GM21825 (cell line): Measurements from ENCODE around the gene SNX10.

ENCODE experiments used
- ATAC-seq: cut with Tn5 transposase; IDR thresholded peaks from one replicate; pipeline ENCODE4 v1.9.1; 2021; ENCODE audit warnings: mild to moderate bottlenecking, moderate library complexity; ENCODE audit not compliant: unreplicated experiment

The SNX10 gene

DNA sequence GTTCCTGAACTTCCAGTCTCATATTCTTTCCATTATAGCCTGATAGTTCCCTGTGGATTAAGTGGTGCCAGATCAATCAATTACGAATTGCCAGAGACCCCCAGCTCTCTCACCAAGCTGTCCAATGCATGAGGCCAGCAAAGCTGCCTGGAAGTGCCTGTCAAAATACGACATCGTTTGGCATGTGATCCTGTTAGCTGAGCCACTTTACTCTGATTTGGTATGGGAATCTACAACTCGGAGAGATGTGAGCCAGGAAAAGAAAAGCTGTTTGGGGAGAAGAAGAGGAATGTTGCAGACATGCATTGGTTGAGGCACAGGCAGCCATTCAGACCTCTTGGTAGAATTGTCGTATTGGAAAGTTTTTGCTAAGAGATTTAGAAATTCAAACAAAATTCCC lies 3.9 kb downstream of the SNX10 start:
- ATAC-seq, result no peak

DNA sequence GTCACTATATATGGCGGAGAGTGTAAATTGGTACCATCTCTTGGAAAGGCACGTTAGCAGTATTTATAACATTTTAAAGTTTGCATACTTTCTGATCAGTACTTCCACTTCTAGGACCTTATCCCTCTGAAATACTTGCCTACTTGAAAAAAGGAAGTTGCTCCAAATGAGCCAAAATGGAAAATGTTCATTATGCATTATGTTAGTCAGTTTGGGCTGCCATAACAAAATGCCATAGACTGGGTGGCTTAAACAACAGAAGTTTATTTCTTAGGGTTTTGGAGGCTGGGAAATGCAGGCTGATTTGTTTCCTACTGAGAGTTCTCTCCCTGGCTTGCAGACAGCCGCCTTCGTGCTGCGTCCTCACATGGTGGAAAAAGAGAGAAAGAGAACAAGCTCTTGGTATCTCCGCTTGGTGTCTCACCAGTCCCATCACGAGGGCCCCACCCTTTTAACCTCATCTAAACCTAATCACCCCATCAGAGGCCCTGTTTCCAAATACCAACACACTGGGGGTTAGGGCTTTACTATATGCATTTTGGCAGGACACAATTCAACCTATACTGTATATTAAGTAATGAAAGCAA lies 6.9 kb downstream of the SNX10 start:
- no peak for ATAC-seq

DNA sequence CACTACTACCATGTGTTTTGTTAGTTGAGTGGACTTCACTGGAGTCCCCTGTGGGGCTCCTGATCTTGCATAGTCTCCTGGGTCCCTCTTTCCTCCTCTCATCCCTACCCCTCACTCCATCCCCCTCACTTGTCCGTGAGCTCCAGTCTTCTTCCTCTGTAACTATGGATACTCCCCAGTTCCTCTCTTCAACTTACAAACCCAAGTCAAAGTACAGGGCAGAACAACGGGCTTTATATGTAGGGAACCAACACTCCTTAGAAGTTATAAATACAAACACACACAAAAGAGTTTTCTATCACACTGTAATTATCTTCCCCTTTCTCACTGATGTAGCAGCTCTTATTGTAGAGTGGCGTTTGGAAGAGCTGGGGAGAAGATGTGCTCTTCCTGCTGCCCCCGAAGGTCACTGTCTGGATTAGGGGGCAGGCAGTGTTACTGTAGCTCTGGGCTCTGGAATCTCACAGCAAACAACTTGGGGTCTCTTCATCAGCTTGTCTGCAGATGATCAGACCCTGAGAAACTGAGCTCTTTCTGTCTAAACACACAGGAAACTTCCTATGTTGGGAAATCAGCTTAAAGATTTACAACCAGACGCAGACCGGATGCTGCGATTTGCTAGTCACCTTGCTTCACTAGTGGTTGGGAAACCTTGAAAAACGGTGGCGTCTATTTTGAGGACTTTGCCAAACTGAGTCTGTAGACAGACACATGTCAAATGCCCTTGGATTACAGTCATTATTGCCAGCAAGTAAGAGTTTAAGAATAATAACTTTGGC lies 13.6 kb downstream of the SNX10 start:
- ATAC-seq, result peak; percentile 56

DNA sequence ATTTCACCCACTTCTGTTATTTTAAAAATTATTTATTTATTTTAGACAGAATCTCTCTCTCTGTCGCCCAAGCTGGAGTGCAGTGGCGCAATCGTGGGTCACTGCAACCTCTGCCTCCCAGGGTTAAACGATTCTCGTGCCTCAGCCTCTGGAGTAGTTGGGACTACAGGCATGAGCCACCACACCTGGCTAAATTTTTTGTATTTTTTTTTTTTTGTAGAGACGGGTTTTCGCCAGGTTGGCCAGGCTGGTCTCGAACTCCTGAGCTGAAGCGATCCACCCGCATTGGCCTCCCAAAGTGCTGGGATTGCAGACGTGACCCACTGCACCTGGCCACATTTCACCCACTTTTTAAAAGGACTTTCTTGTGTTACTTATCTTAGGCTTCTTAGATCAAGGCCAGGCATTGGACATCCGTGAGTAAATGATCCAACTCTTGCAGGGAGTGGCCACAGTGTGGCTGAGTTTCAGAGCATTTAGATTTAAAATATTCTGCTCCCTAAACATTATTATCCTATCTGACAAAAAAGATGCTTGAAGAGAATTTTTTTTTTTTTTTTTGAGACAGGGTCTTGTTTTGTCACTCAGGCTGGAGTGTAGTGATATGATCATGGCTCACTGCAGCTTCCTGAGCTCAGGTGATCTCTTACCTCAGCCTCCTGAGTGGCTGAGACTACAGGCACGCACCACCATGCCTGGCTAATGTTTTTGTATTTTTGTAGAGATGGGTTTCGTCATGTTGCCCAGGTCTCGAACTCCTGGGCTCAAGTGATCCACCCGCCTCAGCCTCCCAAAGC lies 14.4 kb downstream of the SNX10 start:
- ATAC-seq, result no peak

DNA sequence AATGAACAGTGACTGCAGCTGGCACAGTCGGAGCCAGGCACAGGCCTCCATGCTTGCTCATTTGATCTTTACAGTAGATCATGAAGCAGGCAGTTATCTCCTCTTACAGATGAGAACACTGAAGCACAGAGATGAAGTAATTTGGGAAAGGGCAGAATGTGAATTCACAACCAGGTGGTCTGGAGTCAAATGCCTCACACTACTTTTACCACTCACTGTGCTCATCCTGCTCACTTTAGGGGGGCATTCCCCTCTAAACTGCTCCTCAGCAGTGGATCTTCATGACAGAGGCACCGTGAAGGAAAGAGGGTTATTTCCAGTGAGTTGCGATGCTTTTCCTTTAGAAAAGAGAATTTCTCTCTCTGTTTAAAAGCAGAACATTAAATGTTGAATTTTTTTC lies 15.1 kb downstream of the SNX10 start:
- no peak for ATAC-seq

DNA sequence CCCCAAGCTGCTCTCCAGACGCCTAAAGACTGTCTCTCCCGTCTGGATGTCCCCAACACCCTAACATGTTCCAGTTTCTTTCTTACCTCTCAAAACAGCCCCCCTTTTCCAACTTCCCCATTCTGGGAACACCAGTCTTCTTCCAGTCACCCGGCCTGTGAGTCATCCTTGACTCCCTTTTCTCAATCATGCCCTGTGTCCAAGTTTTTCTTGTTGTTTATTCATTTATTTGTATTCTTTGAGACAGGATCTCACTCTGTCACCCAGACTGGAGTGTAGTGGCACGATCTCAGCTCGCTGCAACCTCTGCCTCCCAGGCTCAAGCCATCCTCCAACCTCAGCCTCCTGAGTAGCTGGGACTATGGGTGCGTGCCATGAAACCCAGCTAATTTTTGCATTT lies 15.6 kb downstream of the SNX10 start:
- ATAC-seq, result no peak

DNA sequence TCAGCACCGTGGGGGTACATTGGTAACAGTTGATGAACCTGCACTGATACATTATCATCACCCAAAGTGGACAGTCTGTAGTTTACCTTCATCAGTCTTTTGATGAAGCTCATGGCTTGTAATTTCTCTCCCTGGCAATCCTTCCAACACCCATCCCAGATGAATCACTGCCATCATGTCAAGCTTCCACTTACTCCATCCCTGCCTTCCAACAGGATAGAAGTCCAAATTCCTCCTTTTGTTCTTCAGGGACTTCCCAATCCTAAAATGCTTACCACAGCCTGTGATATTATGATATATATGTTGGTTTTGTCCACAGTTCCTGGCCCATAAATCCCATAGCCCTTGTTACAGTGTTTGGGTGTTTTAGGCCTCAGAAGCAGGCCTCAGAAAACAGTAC lies 16.1 kb downstream of the SNX10 start:
- ATAC-seq, result no peak

DNA sequence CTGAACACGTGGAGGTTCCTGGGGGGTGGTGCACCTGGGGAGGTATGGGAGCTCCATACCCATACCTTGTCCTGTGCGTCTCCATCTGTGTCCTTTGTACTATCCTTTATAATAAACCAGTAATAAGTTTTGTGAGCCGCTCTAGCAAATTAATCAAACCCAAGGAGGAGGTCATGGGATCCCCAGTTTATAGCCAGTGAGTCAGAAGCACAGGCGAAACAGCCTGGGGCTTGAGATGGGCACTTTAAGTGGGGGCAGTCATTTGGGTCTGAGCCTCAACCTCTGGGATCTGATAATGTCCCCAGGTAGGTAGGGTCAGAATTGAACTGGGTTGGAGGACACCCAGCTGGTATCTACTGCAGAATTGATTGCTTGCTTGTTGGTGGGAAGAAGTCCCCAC lies 16.9 kb downstream of the SNX10 start:
- no peak for ATAC-seq

DNA sequence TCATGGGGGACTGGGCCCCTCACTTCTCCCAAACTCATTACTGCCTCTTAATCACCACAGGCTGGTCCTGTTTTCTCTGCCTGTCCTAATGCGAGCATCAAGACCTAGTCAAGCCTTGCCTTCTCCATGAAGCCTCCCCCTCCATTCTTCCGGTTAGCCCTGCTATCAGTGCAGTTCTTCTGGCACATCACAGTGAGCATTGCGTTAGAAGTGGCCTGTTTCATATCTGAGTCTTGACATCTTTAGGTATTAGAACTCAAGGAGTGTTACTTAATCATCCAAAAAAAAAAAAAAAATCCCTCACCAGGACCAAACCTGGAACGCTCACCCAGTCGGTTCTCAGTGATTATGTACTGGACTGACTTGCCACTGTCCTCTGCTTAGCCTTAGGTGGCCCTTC lies 17.4 kb downstream of the SNX10 start:
- ATAC-seq, result no peak

DNA sequence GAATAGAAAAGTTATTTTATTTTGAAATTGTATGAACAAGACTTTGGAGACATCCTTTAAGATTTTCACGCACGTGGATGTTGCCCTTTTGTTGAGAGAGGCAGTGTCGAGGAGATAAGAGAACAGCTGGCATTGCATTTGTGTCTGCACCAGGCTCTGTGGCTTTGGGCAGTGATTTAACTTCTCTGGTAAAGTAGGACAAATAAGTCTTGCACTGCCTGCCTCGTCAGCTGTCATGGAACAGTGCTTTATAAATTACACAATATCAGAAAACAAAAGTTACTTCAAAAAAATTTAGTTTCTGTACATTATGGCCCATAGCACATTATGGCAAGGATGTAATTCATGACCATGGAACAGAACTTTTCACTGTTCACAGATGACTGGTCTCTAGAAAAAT lies 20.1 kb downstream of the SNX10 start:
- ATAC-seq, result no peak

DNA sequence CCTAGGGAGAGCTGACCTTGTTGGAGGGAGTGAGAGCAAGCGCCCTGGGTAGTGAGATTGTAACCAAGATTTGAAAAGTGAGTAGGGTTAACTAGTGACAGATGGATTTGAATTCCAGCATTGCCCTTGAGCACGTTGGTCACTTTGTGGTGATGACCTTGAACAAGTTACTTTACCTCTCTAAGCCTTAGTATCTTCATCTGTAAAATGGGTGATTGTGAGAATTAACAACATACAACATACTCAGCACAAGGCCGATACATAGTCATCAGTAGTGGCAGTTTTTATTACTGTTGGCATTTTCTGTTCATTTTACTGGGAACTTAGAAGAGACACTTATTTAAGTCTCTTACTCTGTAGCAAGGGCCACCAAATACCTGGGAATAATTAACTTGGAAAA lies 25.5 kb downstream of the SNX10 start:
- ATAC-seq, result no peak

DNA sequence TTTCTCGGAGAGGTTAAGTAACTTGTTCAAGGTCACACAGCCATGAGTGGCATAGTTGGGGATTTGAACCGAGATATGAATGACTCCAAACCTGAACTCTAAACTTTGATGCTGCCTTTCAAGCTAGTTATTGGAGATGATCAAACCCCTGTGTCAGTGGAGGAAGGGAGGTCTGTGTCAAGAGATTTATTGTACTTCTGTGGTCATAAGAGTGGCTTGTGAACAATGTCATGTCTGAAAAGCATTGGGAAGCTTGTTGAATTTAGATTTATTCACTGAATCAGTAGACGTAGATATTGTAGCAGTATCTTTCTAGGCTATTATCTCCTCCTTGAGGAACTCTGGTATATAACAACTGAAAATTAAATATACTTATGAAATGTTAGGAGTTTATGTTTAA lies 27.3 kb downstream of the SNX10 start:
- no peak for ATAC-seq

DNA sequence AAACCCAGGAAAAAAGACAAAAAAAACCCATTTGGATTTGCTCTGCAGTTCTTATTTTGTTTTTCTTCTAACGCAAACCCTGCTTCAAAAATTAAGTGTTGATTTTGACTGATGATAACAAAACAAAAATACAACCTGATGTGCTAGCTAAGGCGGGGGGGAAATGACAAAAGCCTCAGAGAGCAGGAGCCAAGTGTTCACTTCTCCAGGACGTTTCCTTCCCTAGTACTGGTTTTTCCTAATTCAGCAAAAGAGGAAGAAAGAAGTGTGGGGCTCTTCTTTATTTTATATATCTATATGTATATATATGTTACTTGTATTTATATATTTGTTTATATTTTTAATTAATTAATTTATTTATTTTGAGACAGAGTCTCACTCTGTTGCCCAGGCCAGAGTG lies 28.0 kb downstream of the SNX10 start:
- no peak for ATAC-seq

DNA sequence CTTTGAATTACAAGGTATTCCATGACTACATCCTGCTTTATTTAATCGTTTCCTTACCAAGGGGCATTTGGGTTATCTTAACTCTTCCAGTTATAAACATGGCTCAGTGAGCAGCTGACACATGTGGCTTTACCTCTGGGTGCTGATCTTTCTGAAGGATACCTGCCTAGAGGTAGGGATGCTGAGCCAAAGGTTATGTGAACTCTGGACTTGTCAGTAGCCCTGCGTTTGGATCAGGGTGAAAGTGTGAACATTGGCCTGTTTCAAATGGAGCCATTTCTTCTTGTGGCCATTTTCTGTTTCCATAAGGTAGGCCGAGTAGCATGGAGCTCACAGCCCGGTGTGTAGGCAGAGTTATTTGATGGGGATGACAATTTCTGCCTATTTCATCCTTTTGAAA lies 29.2 kb downstream of the SNX10 start:
- ATAC-seq, result no peak

DNA sequence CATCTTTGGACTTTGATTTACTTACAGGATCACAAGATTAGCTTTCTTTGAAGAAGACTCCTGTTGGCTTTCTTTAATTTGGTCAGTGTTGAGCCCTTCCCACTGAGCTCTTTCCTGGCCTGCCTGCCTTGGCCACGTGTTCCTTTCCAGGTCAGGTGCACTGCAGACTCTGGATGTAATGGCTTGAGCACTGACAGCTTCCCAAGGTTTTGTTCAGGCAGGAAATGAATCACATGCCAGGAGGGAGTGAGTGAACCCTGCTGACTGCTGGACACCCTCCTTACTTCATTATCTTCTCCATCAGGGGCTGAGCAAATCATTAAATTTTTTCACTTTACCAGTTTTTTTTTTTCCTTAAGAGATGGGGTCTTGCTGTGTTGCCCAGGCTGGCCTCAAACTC lies 29.8 kb downstream of the SNX10 start:
- no peak for ATAC-seq

DNA sequence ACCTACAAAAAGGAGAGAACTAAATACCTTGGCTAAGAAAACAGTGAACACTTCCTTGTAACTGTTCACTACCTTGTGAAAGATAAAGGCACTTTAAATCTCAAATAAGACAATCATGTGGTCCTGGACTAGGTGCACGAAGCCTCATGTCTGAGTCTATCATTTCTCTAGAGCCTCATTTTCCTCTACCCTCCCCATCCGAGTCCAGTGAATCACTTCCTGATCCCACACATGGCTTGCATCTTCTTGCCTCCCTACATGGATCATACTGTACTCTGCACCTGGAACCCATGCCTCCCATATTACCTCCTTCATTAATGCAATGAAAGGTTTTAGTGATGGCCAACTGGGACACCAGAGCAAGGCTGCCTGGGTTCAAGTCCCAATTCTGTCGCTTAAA lies 34.5 kb downstream of the SNX10 start:
- ATAC-seq, result no peak

DNA sequence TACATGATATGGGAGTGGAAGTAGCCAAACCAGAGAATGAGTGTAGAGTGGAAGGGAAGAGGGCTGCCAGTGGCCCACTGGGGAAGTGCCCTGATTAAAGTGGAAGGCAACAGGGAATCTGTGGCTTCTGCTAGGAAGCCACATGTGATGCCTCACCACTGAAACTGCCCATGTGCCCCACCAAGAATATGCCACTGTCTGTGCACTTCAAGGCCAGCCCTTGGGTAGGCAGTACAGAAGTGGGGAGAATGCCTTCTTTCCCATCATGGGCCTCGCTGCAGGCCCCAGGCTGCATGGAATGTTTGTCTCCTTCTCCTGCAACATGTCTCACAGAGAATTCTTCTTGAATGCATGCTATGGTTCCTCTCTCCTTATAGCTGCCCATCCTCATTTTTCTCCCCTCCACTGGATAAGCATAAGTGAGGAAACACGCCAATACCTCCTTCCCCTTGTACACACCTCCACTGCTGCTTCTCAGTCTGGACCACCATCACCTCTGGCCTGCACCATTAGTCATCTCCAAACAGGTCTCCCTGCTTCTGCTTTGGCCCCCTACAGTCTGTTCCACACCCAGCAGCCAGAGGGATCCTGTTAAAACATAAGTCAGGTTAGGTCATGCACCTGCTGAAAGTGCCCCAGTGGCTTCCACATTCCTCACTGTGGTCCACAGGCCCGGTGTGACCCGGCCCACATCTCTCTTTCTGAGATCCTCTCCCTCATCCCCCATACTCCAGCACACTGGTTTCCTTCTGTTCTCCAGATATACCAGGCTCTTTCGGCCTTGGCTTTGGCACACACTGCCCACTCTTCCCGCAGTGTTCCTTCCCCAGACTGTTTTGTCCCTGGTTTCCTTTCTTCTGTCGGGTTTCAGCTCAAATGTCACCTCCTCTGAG lies 37.1 kb downstream of the SNX10 start:
- ATAC-seq, result no peak

DNA sequence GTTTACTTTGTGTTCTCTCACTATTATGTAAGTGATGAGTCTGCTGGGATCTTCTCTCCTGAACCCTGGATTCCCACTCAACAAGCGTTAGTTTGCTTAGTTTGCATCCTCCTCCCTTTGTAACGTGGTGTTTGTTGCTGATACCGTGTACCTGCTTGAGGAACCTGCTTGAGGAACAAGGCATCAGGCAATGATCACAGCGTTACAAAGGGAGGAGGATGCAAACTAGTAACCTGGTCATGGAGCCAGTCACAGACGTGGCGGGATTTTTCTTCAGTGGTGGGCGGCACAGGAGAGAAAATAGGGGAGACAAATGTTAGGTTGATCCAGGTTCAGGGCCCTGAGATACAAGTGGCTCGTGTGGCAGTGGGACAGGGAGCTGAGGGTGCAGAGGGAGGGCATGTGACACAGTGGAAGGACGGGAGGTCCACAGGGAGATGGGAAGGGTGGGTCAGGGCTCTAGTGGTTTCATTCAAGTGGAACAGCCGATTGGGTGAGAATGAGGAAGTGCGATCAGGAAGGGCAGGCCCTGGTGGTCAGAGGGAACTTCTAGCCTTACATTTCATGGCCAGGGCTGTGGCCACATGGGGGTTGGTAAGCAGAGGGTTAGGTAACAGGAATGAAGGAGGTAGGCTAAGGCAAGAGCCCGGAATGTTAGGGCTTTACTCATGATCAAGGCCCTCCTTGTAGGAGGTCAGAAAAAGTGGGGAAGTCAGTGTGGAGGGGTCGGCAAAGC lies 38.0 kb downstream of the SNX10 start:
- no peak for ATAC-seq

DNA sequence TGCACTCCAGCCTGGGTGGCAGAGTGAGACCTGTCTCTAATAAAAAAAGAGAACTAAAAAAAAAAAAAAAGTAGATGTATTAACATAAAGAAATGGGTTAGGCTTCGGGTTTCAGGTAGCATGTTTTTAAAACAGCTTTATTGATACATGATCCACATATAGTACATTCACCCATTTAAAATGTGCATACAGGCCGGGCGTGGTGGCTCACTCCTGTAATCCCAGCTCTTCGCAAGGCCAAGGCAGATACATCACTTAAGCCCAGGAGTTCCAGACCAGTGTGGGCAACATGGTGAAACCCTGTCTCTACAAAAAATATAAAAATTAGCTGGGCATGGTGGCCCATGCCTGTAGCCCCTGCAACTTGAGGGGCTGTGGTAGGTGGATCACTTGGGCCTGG lies 39.5 kb downstream of the SNX10 start:
- ATAC-seq, result no peak

DNA sequence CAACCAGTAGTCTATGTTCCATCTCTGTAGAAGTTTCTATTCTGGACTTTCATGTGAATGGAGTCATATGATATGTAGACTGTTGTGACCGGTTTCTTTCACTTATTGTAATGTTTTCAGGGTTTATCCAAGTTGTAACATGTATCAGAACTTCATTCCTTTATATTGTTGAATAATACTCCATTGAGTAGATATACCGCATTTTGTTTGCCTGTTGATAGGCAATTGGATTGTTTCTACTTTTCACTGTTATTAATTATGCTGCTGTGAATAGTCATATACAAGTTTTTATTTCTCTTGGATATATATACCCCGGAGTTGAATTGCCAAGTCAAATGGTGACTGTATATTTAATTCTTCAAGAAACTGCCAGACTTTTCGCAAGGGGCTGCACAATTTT lies 40.1 kb downstream of the SNX10 start:
- no peak for ATAC-seq
